GM12878 (cell line): ENCODE results near the gene MGMT. TPM values are rescaled to one million over a fixed set of nuclear protein-coding genes. Genes with fewer than 3 reads are reported as not detected.

Experiments
- ATAC-seq: fragments of 200-7000 bp; cut with Tn5 transposase; 3 replicates; pipeline ENCODE4 v1.9.1; 2020; ENCODE audit warnings: mild to moderate bottlenecking, moderate library complexity
- BruUV-seq: library from RNA; stranded (reverse); fragments of 400-500 nt; replicated peaks from 2 replicates; lab custom pipeline; 2021; lab: Mats Ljungman, UMichigan
- CTCF ChIA-PET: fragments of 300-600 bp; sonication (Branson Sonifier 250); formaldehyde crosslinking; extraction: SDS; loops from one replicate; lab custom pipeline; 2021; ENCODE audit warnings: inconsistent platforms; lab: Yijun Ruan, JAX
- POLR2A ChIA-PET: fragments of 350-600 bp; formaldehyde crosslinking; extraction: SDS; loops from one replicate; lab custom pipeline; 2021; ENCODE audit warnings: inconsistent platforms; lab: Charles Lee
- RAD21 ChIA-PET: fragments of 300-600 bp; sonication (Branson Sonifier 250); formaldehyde crosslinking; loops from one replicate; lab custom pipeline; 2023; ENCODE audit warnings: antibody characterized with exemption; ENCODE audit not compliant: unreplicated experiment; lab: Charles Lee
- SMC1A ChIA-PET: fragments of 300-600 bp; sonication (Branson Sonifier 250); formaldehyde crosslinking; loops from one replicate; lab custom pipeline; 2023; ENCODE audit not compliant: unreplicated experiment, uncharacterized antibody; lab: Charles Lee
- DNase-seq: peaks from one replicate; pipeline ENCODE4 v3.0.0-alpha.2; 2011; ENCODE audit warnings: low read depth, low spot score
- FAIRE-seq: peaks from 3 replicates; lab custom pipeline; 2011; peaks lifted over from hg19 to GRCh38; lab: Jason Lieb, UNC
- H2AFZ ChIP-seq: 2 replicates; pipeline ENCODE4 v1.6.0; 2011; ENCODE audit warnings: low read depth, low read length, control low read depth; ENCODE audit not compliant: control insufficient read depth
- H3K27ac ChIP-seq: 2 replicates; pipeline ENCODE4 v1.5.1; 2011; ENCODE audit warnings: control low read depth; ENCODE audit not compliant: control insufficient read depth, insufficient read depth
- H3K27me3 ChIP-seq, 2 experiments: replicated peaks in 1 of 2; 2 replicates each; pipeline versions ENCODE4 v1.6.0 to v1.6.1; 2011; ENCODE audit warnings: low read length in 1 of 2; ENCODE audit not compliant: control insufficient read depth in 2 of 2, insufficient read depth in 2 of 2
- H3K36me3 ChIP-seq, 2 experiments: 2 replicates each; pipeline ENCODE4 v1.5.1; 2011; ENCODE audit warnings: low read length in 1 of 2; ENCODE audit not compliant: control insufficient read depth in 2 of 2, insufficient read depth in 2 of 2
- H3K4me1 ChIP-seq: 2 replicates; pipeline ENCODE4 v1.6.1; 2011; ENCODE audit warnings: mild to moderate bottlenecking, low read length, moderate library complexity, mixed read lengths; ENCODE audit not compliant: control insufficient read depth, insufficient read depth
- H3K4me2 ChIP-seq: 2 replicates; pipeline ENCODE4 v1.6.0; 2011; ENCODE audit warnings: control low read depth; ENCODE audit not compliant: control insufficient read depth, insufficient read depth
- H3K4me3 ChIP-seq: fragments of 200-600 bp; sonication (generic); 2 replicates; pipeline ENCODE4 v1.5.1; 2016
- H3K79me2 ChIP-seq: 2 replicates; pipeline ENCODE4 v1.6.0; 2011; ENCODE audit warnings: low read length; ENCODE audit not compliant: control insufficient read depth, insufficient read depth
- H3K9ac ChIP-seq: 2 replicates; pipeline ENCODE4 v1.8.0; 2011; ENCODE audit warnings: low read length, control low read depth, mixed read lengths; ENCODE audit not compliant: control insufficient read depth, insufficient read depth
- H3K9me3 ChIP-seq: replicated peaks from 3 replicates; pipeline ENCODE4 v1.5.1; 2011; ENCODE audit warnings: mild to moderate bottlenecking, low read length; ENCODE audit not compliant: control insufficient read depth, insufficient read depth
- H4K20me1 ChIP-seq: 2 replicates; pipeline ENCODE4 v1.6.0; 2011; ENCODE audit not compliant: control insufficient read depth, insufficient read depth
- ASH2L ChIP-seq: fragments of 300-600, 200-600 bp; sonication (generic); IDR thresholded peaks from 2 replicates; pipeline ENCODE4 v1.6.1; 2017; ENCODE audit warnings: low read depth, mild to moderate bottlenecking, borderline replicate concordance
- ATF3 ChIP-seq: IDR thresholded peaks from 2 replicates; pipeline ENCODE4 v1.6.1; 2011; ENCODE audit warnings: low read depth, mild to moderate bottlenecking, low read length, moderate library complexity, borderline replicate concordance; ENCODE audit errors: extremely low read depth
- BACH1 ChIP-seq: fragments of 450-650 bp; IDR thresholded peaks from 2 replicates; pipeline ENCODE4 v1.6.1; 2017; ENCODE audit warnings: mild to moderate bottlenecking, borderline replicate concordance
- BCL11A ChIP-seq: IDR thresholded peaks from 2 replicates; pipeline ENCODE4 v1.6.1; 2011; ENCODE audit warnings: low read depth, low read length
- CREB1 ChIP-seq: IDR thresholded peaks from 2 replicates; pipeline ENCODE4 v1.6.1; 2012; ENCODE audit warnings: low read depth, mild to moderate bottlenecking, inconsistent platforms
- EGR1 ChIP-seq, 2 experiments: IDR thresholded peaks; 1 replicate in 1 of 2; 2 replicates in 1 of 2; pipeline ENCODE4 v1.6.1; 2011 to 2012; ENCODE audit warnings: low read depth in 2 of 2, low read length in 2 of 2, borderline replicate concordance in 1 of 2, mild to moderate bottlenecking in 1 of 2, moderate library complexity in 1 of 2
- HSF1 ChIP-seq: fragments of 150-350 bp; IDR thresholded peaks from 2 replicates; pipeline ENCODE4 v1.6.1; 2014; ENCODE audit warnings: mild to moderate bottlenecking, low read depth, low read length
- LARP7 ChIP-seq: fragments of 450-650 bp; IDR thresholded peaks from 2 replicates; pipeline ENCODE4 v1.6.1; 2017; ENCODE audit warnings: mild to moderate bottlenecking
- MTA3 ChIP-seq: IDR thresholded peaks from 2 replicates; pipeline ENCODE4 v1.6.1; 2012; ENCODE audit warnings: low read length, inconsistent platforms, borderline replicate concordance
- NBN ChIP-seq: fragments of 450-650 bp; IDR thresholded peaks from 2 replicates; pipeline ENCODE4 v1.6.1; 2016
- NFYB ChIP-seq: IDR thresholded peaks from 2 replicates; pipeline ENCODE4 v1.6.1; 2011; ENCODE audit warnings: low read depth, mild to moderate bottlenecking, low read length, improper control_type of control experiment, moderate library complexity; ENCODE audit not compliant: insufficient read depth
- NRF1 ChIP-seq: conservative IDR thresholded peaks from 2 replicates; pipeline ENCODE4 v1.6.1; 2011; ENCODE audit warnings: mild to moderate bottlenecking, low read depth, low read length, improper control_type of control experiment
- RAD51 ChIP-seq: fragments of 450-650 bp; IDR thresholded peaks from 2 replicates; pipeline ENCODE4 v1.6.1; 2016; ENCODE audit warnings: moderate library complexity, mild to moderate bottlenecking, inconsistent platforms
- SUPT20H ChIP-seq: IDR thresholded peaks from 2 replicates; pipeline ENCODE4 v1.6.1; 2011; ENCODE audit warnings: low read depth, mild to moderate bottlenecking, low read length, moderate library complexity, borderline replicate concordance; ENCODE audit not compliant: control insufficient read depth
- TARDBP ChIP-seq: IDR thresholded peaks from 2 replicates; pipeline ENCODE4 v1.6.1; 2016; ENCODE audit warnings: borderline replicate concordance
- TCF12 ChIP-seq: IDR thresholded peaks from 2 replicates; pipeline ENCODE4 v1.6.1; 2011; ENCODE audit warnings: low read depth, mild to moderate bottlenecking, low read length
- ZNF384 ChIP-seq: IDR thresholded peaks from 2 replicates; pipeline ENCODE4 v1.6.1; 2012; ENCODE audit warnings: low read depth, mild to moderate bottlenecking, low read length, improper control_type of control experiment, borderline replicate concordance
- ZZZ3 ChIP-seq: IDR thresholded peaks from 2 replicates; pipeline ENCODE4 v1.6.1; 2011; ENCODE audit warnings: low read depth; ENCODE audit not compliant: control insufficient read depth, insufficient read length
- WGBS: methylation state at CpG from one replicate; pipeline ENCODE4 v1.1.6; 2016; ENCODE audit warnings: low lambda C conversion rate; ENCODE audit not compliant: insufficient replicate concordance, insufficient coverage; ENCODE audit errors: missing lambda C conversion rate; 5-methylcytosine and 5-hydroxymethylcytosine counted together
- in situ Hi-C: fragments of 300-500 bp; cut with MboI; formaldehyde crosslinking; loops from 9 replicates; pipeline ENCODE4 v1.14.3; 2018; ENCODE audit warnings: mixed read lengths
- intact Hi-C: fragments of 100-400 bp; cut with micrococcal nuclease; formaldehyde crosslinking; loops from one replicate; pipeline ENCODE4 v1.14.2; 2022; ENCODE audit not compliant: unreplicated experiment
- polyA plus RNA-seq, 11 experiments: library from polyadenylated mRNA; depleted of rRNA in 4 of 11; unstranded in 6 of 11; stranded (reverse) in 5 of 11; fragments of >200 nt; fragmentation: Nextera tagmentation in 4 of 11; fragmentation: Illumina TruSeq in 1 of 11; extraction: Ambion mirVana in 4 of 11; extraction: Trizol in 1 of 11; gene quantifications; 1 replicate in 1 of 11; 2 replicates in 10 of 11; pipeline versions ENCODE4 v1.2.1 to v1.2.3, GENCODE V29; 2011 to 2016; ENCODE audit warnings: inconsistent platforms in 2 of 11, missing spikeins in 2 of 11, low read depth in 1 of 11
- total RNA-seq, 4 experiments: library from RNA; depleted of rRNA in 3 of 4; stranded (reverse); fragments of >200 nt in 3 of 4; fragmentation: Illumina TruSeq in 1 of 4; extraction: Trizol in 1 of 4; gene quantifications; 2 replicates each; pipeline versions ENCODE4 v1.2.1 to v1.2.3, GENCODE V29; 2013 to 2021

Gene MGMT
- total and polyA plus RNA-seq, 10 of the 15 experiments (the other 5 are each of a cell fraction or from before 2014, with no cell fraction given), result 0.16 to 24.2 (median 13.3) TPM

- ChIA-PET CTCF (no interaction called here), POLR2A (no interaction called here), RAD21 (no interaction called here), SMC1A (no interaction called here)
- Histone ChIP-seq H3K9me3 (no peaks in the 10 kb centered on the region), H3K9ac (no peak overlapping the region), H3K79me2 (no peaks in the 10 kb centered on the region), H3K27me3 (no peaks in the 10 kb centered on the region), H3K4me2 (no peak overlapping the region), H3K4me1 (no peaks in the 10 kb centered on the region), H3K27ac (no peak overlapping the region), H2AFZ (no peak overlapping the region), H3K4me3 (no peak overlapping the region), H3K36me3 (no peaks in the 10 kb centered on the region; a peak in 1 of 4 replicates), H4K20me1 (no peaks in the 10 kb centered on the region)
- 65% methylated on average over 13 of the region's 13 CpGs for WGBS
- intact Hi-C loops (no loop called here), in situ Hi-C loops (no loop called here)
- ATAC-seq (no peak), DNase-seq (no peak), FAIRE-seq (no peak)
- no TSS peak for BruUV-seq
- TF ChIP-seq TCF12 (no peak), NBN (no peak), CREB1 (no peak), MTA3 (no peak)
These were observed 304.0 kb downstream of the MGMT start for GRCh38 chr10:129771024-129771423.

- in situ Hi-C loops, result no loop called here
- no TSS peak for BruUV-seq
- WGBS, result 82% methylated on average over 15 of the region's 15 CpGs
- TF ChIP-seq NFYB (no peak), NRF1 (no peak), SUPT20H (no peak), ATF3 (no peak), ZZZ3 (no peak), BCL11A (no peak), LARP7 (no peak), BACH1 (no peak), NBN (no peak), HSF1 (no peak), RAD51 (no peak), EGR1 (IDR thresholded peaks at IDR 0.05; ENCODE audit: borderline replicate concordance in 1 of 2, low read depth in 2 of 2, low read length in 2 of 2) (no peak), ASH2L (no peak), ZNF384 (no peak), TARDBP (no peak)
These were observed 304.5 kb downstream of the MGMT start for GRCh38 chr10:129771576-129771975.

More at GRCh38 chr10:129771576-129771975, 304.5 kb downstream of the MGMT start:
- no peak overlapping the region for H2AFZ ChIP-seq
- H3K27me3 ChIP-seq, result no peaks in the 10 kb centered on the region
- ChIA-PET POLR2A (no interaction called here), RAD21 (no interaction called here), CTCF (no interaction called here), SMC1A (no interaction called here)
- intact Hi-C loops, result no loop called here
- H3K4me1 ChIP-seq, result no peaks in the 10 kb centered on the region
- H3K36me3 ChIP-seq, result no peaks in the 10 kb centered on the region; a peak in 1 of 4 replicates
- no peak overlapping the region for H3K27ac ChIP-seq
- no peak overlapping the region for H3K9ac ChIP-seq
- no peaks in the 10 kb centered on the region for H4K20me1 ChIP-seq
- ATAC-seq (no peak), DNase-seq (no peak), FAIRE-seq (no peak)
- H3K4me2 ChIP-seq, result no peak overlapping the region
- H3K79me2 ChIP-seq, result no peaks in the 10 kb centered on the region
- no peak overlapping the region for H3K4me3 ChIP-seq
- no peaks in the 10 kb centered on the region for H3K9me3 ChIP-seq
